GM23248 (cell line): ENCODE data around the gene GGT7. TPM values are rescaled to one million over a fixed set of nuclear protein-coding genes. Genes with fewer than 3 reads are reported as not detected.
"Not testable (repeated sequence)": the region's sequence is repeated elsewhere in the genome, so short reads cannot be mapped to it uniquely, and the experiment has no call there.

Experiments used
- DNase-seq: peaks from one replicate; pipeline ENCODE4 v3.0.0-alpha.2; 2015
- H2AFZ ChIP-seq: fragments of 200-600 bp; sonication (generic); 2 replicates; pipeline ENCODE4 v1.6.1; 2016; ENCODE audit warnings: antibody characterized with exemption
- H3F3A ChIP-seq: fragments of 200-600 bp; sonication (generic); 2 replicates; pipeline ENCODE4 v1.6.1; 2016; ENCODE audit warnings: mild to moderate bottlenecking, antibody characterized with exemption, mixed run types; ENCODE audit not compliant: insufficient read depth
- H3K27ac ChIP-seq: fragments of 200-600 bp; sonication (generic); 2 replicates; pipeline ENCODE4 v1.5.1; 2016; ENCODE audit warnings: mild to moderate bottlenecking
- H3K27me3 ChIP-seq: fragments of 200-600 bp; sonication (generic); replicated peaks from 2 replicates; pipeline ENCODE4 v1.6.1; 2016; ENCODE audit warnings: mild to moderate bottlenecking; ENCODE audit not compliant: insufficient read depth
- H3K36me3 ChIP-seq: fragments of 200-600 bp; sonication (generic); 2 replicates; pipeline ENCODE4 v1.6.1; 2016; ENCODE audit warnings: low read depth, mild to moderate bottlenecking
- H3K4me1 ChIP-seq: fragments of 200-600 bp; sonication (generic); 2 replicates; pipeline ENCODE4 v1.6.1; 2016; ENCODE audit warnings: mild to moderate bottlenecking; ENCODE audit not compliant: insufficient read depth
- H3K4me2 ChIP-seq: fragments of 200-600 bp; sonication (generic); one replicate; pipeline ENCODE4 v1.6.1; 2016; ENCODE audit warnings: mild to moderate bottlenecking; ENCODE audit not compliant: unreplicated experiment
- H3K4me3 ChIP-seq: fragments of 200-600 bp; sonication (generic); 2 replicates; pipeline ENCODE4 v1.5.1; 2016; ENCODE audit warnings: mild to moderate bottlenecking
- H3K79me2 ChIP-seq: fragments of 200-600 bp; sonication (generic); 2 replicates; pipeline ENCODE4 v1.6.1; 2016; ENCODE audit warnings: mild to moderate bottlenecking; ENCODE audit not compliant: insufficient read depth
- H3K9ac ChIP-seq: fragments of 200-600 bp; sonication (generic); 2 replicates; pipeline ENCODE4 v1.6.1; 2016; ENCODE audit warnings: mild to moderate bottlenecking
- H3K9me2 ChIP-seq: fragments of 200-600 bp; sonication (generic); 2 replicates; pipeline ENCODE4 v1.6.1; 2016; ENCODE audit warnings: mixed run types, mild to moderate bottlenecking, moderate library complexity; ENCODE audit not compliant: insufficient read depth
- H3K9me3 ChIP-seq: fragments of 200-600 bp; sonication (generic); one replicate; pipeline ENCODE4 v1.6.1; 2017; ENCODE audit warnings: low read depth
- H4K20me1 ChIP-seq: fragments of 200-600 bp; sonication (generic); 2 replicates; pipeline ENCODE4 v1.6.0; 2016; ENCODE audit not compliant: insufficient read depth
- EZH2 ChIP-seq: fragments of 200-600 bp; sonication (generic); IDR thresholded peaks from 2 replicates; pipeline ENCODE4 v1.6.1; 2018; ENCODE audit warnings: antibody characterized with exemption, mild to moderate bottlenecking; ENCODE audit not compliant: insufficient read depth, poor library complexity, severe bottlenecking
- EZH2phosphoT487 ChIP-seq: fragments of 200-600 bp; sonication (generic); IDR thresholded peaks from 2 replicates; pipeline ENCODE4 v1.6.1; 2018; ENCODE audit warnings: antibody characterized with exemption, moderate library complexity, mild to moderate bottlenecking, low read depth; ENCODE audit not compliant: insufficient read depth
- WGBS, 2 experiments: methylation state at CpG; one replicate each; pipeline ENCODE4 v1.1.6; 2015 to 2017; ENCODE audit warnings: low lambda C conversion rate in 2 of 2, low coverage in 1 of 2; ENCODE audit errors: missing lambda C conversion rate in 2 of 2; 5-methylcytosine and 5-hydroxymethylcytosine counted together
- in situ Hi-C: fragments of 300-500 bp; cut with MboI; formaldehyde crosslinking; loops from 2 replicates; pipeline ENCODE4 v1.15.0; 2020
- polyA plus RNA-seq: library from polyadenylated mRNA; unstranded; fragments of >200 nt; fragmentation: Nextera tagmentation; extraction: Ambion mirVana; gene quantifications from 2 replicates; pipeline ENCODE4 v1.2.1, GENCODE V29; 2016
- total RNA-seq: library from RNA; depleted of rRNA; stranded (reverse); fragments of >200 nt; shearing (Covaris generic); gene quantifications from 2 replicates; pipeline ENCODE4 v1.2.3, GENCODE V29; 2014

The GGT7 gene
- total and polyA plus RNA-seq, 2 experiments from 2014 or later, result 9.2 to 20.4 TPM

GRCh38 chr20:34915749-34916455 is 43.2 kb upstream of the GGT7 start:
- in situ Hi-C loops, result no loop called here
- no peaks in the 10 kb centered on the region for H3K9me3 ChIP-seq
- no peak overlapping the region for H3K27ac ChIP-seq
- no peaks in the 10 kb centered on the region for H3K27me3 ChIP-seq
- H3K79me2 ChIP-seq, result no peaks in the 10 kb centered on the region; the same call in 1 of the 2 replicates
- no peaks in the 10 kb centered on the region for H3F3A ChIP-seq
- no peak overlapping the region for H3K4me3 ChIP-seq
- 93 to 96% methylated on average over 4 of the region's 4 CpGs for WGBS, 2 experiments
- H3K9me2 ChIP-seq, result no peaks in the 10 kb centered on the region
- H3K4me1 ChIP-seq, result no peaks in the 10 kb centered on the region
- H2AFZ ChIP-seq, result no peak overlapping the region
- no peak for DNase-seq
- H3K36me3 ChIP-seq, result no peaks in the 10 kb centered on the region
- TF ChIP-seq EZH2phosphoT487 (no peak), EZH2 (no peak)
- no peak overlapping the region for H3K9ac ChIP-seq
- no peak overlapping the region for H3K4me2 ChIP-seq
- H4K20me1 ChIP-seq, result no peaks in the 10 kb centered on the region

- no peaks in the 10 kb centered on the region for H3K36me3 ChIP-seq
- in situ Hi-C loops, result no loop called here
- 90 to 94% methylated on average over 4 of the region's 4 CpGs for WGBS, 2 experiments
- H3K4me1 ChIP-seq, result no peaks in the 10 kb centered on the region
- H3K9me2 ChIP-seq, result no peaks in the 10 kb centered on the region
- no peaks in the 10 kb centered on the region for H3K9me3 ChIP-seq
- no peaks in the 10 kb centered on the region; the same call in 1 of the 2 replicates for H3K79me2 ChIP-seq
- TF ChIP-seq EZH2 (no peak), EZH2phosphoT487 (no peak)
- no peak overlapping the region for H3K4me2 ChIP-seq
- H3K4me3 ChIP-seq, result no peak overlapping the region
- no peak overlapping the region for H3K9ac ChIP-seq
- H4K20me1 ChIP-seq, result no peaks in the 10 kb centered on the region
- DNase-seq, result no peak
- no peak overlapping the region for H3K27ac ChIP-seq
- no peaks in the 10 kb centered on the region for H3F3A ChIP-seq
- H3K27me3 ChIP-seq, result no peaks in the 10 kb centered on the region
- H2AFZ ChIP-seq, result no peak overlapping the region
These were observed 42.5 kb upstream of the GGT7 start for GRCh38 chr20:34915131-34915530.

- Histone ChIP-seq H3K4me2 (peak overlapping the region; percentile 52), H3K27me3 (no peaks in the 10 kb centered on the region), H4K20me1 (no peaks in the 10 kb centered on the region), H3K36me3 (no peaks in the 10 kb centered on the region), H3K27ac (peak overlapping the region; percentile 63), H3K9ac (0 out of 2 replicates have a peak overlapping the region, but pooled peaks have one; percentile 33), H3K4me1 (peaks cover 15% of the 10 kb centered on the region), H3K9me2 (no peaks in the 10 kb centered on the region), H3K79me2 (no peaks in the 10 kb centered on the region; the same call in 1 of the 2 replicates), H3K4me3 (no peak overlapping the region), H3F3A (peaks cover 25% of the 10 kb centered on the region), H2AFZ (no peak overlapping the region), H3K9me3 (no peaks in the 10 kb centered on the region)
- TF ChIP-seq EZH2, result no peak
- TF ChIP-seq EZH2phosphoT487, result no peak
- DNase-seq, result peak; percentile 89
- in situ Hi-C loops, result no loop called here
- 34% methylated on average over 7 of the region's 7 CpGs for WGBS, 2 experiments
These were observed 35.2 kb upstream of the GGT7 start for GRCh38 chr20:34907616-34908469.

- Histone ChIP-seq H3F3A (peaks cover 22% of the 10 kb centered on the region), H3K27ac (no peak overlapping the region), H3K4me1 (peaks cover 15% of the 10 kb centered on the region), H3K4me2 (no peak overlapping the region), H3K4me3 (no peak overlapping the region), H3K9me2 (peaks cover 5% of the 10 kb centered on the region; the same call in 1 of the 2 replicates), H3K9ac (no peak overlapping the region), H2AFZ (no peak overlapping the region), H3K9me3 (no peaks in the 10 kb centered on the region), H3K79me2 (no peaks in the 10 kb centered on the region), H3K27me3 (no peaks in the 10 kb centered on the region), H3K36me3 (no peaks in the 10 kb centered on the region), H4K20me1 (no peaks in the 10 kb centered on the region)
- TF ChIP-seq EZH2phosphoT487 (no peak), EZH2 (no peak)
- DNase-seq, result no peak
- in situ Hi-C loops, result no loop called here
- WGBS, 2 experiments, result 78 to 87% methylated on average over 3 of the region's 3 CpGs
These were observed 31.6 kb upstream of the GGT7 start for GRCh38 chr20:34904202-34904621.

GRCh38 chr20:34898731-34899130 is 26.1 kb upstream of the GGT7 start:
- H4K20me1 ChIP-seq, H3K4me1 ChIP-seq, H3K9me2 ChIP-seq, in situ Hi-C loops, H3K9ac ChIP-seq, H3F3A ChIP-seq, H3K36me3 ChIP-seq, H3K9me3 ChIP-seq, H3K79me2 ChIP-seq, DNase-seq, H3K4me3 ChIP-seq, H3K27me3 ChIP-seq, H3K4me2 ChIP-seq, H3K27ac ChIP-seq, H2AFZ ChIP-seq: not testable (repeated sequence)
- WGBS, 2 experiments, result 94 to 95% methylated on average over 10 to 25 of the region's 26 CpGs

- H3K36me3 ChIP-seq, H3K4me3 ChIP-seq, H3F3A ChIP-seq, H3K4me2 ChIP-seq, H2AFZ ChIP-seq, H3K79me2 ChIP-seq, DNase-seq, H3K27me3 ChIP-seq, H3K9ac ChIP-seq, H3K4me1 ChIP-seq, H3K27ac ChIP-seq, H3K9me2 ChIP-seq, in situ Hi-C loops, H4K20me1 ChIP-seq, H3K9me3 ChIP-seq: not testable (repeated sequence)
- 95 to 97% methylated on average over 2 to 3 of the region's 3 CpGs for WGBS, 2 experiments
These were observed 25.5 kb upstream of the GGT7 start for GRCh38 chr20:34898129-34898528.
